HepG2 (cell line): Measurements from ENCODE around the gene UBAC2. TPM values are rescaled to one million over a fixed set of nuclear protein-coding genes. Genes with fewer than 3 reads are reported as not detected.

Source experiments
- ATAC-seq: fragments of 200-7000 bp; cut with Tn5 transposase; 3 replicates; pipeline ENCODE4 v1.9.1; 2020; ENCODE audit warnings: mild to moderate bottlenecking, moderate library complexity
- BruUV-seq: library from RNA; stranded (reverse); fragments of 400-500 nt; replicated peaks from 2 replicates; lab custom pipeline; 2021; lab: Mats Ljungman, UMichigan
- CTCF ChIA-PET: fragments of 300-600 bp; formaldehyde crosslinking; extraction: SDS; loops from one replicate; lab custom pipeline; 2021; ENCODE audit warnings: low total read pairs, inconsistent platforms, low intra/inter-chr PET ratio; lab: Yijun Ruan, JAX
- POLR2A ChIA-PET: fragments of 350-600 bp; sonication (Branson Sonifier 250); formaldehyde crosslinking; loops from one replicate; lab custom pipeline; 2020; ENCODE audit warnings: antibody characterized with exemption, inconsistent platforms; lab: Yijun Ruan, JAX
- DNase-seq: peaks from one replicate; pipeline ENCODE4 v3.0.0-alpha.2; 2015; ENCODE audit warnings: low spot score
- FAIRE-seq: peaks from 3 replicates; lab custom pipeline; 2011; peaks lifted over from hg19 to GRCh38; lab: Jason Lieb, UNC
- H2AFZ ChIP-seq: one replicate; pipeline ENCODE4 v1.6.1; 2011; ENCODE audit warnings: low read length, inconsistent platforms
- H3K27ac ChIP-seq: fragments of 300-600 bp; 3 replicates; pipeline ENCODE4 v1.8.0; 2011; ENCODE audit warnings: mixed run types, mild to moderate bottlenecking, mixed read lengths, low read length, inconsistent platforms; ENCODE audit not compliant: insufficient read depth; ENCODE audit errors: extremely low read length
- H3K27me3 ChIP-seq, 2 experiments: fragments of 200-600 bp in 1 of 2; 2 replicates in 1 of 2; 3 replicates in 1 of 2; pipeline versions ENCODE4 v1.6.0 to v1.8.0; 2011; ENCODE audit warnings: low read length in 2 of 2, mild to moderate bottlenecking in 2 of 2, moderate library complexity in 2 of 2, inconsistent platforms in 1 of 2; ENCODE audit not compliant: insufficient read depth in 2 of 2, control insufficient read depth in 1 of 2
- H3K36me3 ChIP-seq, 2 experiments: fragments of 200-600 bp in 1 of 2; replicated peaks in 1 of 2; 2 replicates in 1 of 2; 3 replicates in 1 of 2; pipeline versions ENCODE4 v1.5.1 to v1.8.0; 2011; ENCODE audit warnings: low read length in 2 of 2, inconsistent platforms in 1 of 2; ENCODE audit not compliant: insufficient read depth in 2 of 2, control insufficient read depth in 1 of 2
- H3K4me1 ChIP-seq: 2 replicates; pipeline ENCODE4 v1.5.1; 2012; ENCODE audit warnings: low read length, inconsistent platforms; ENCODE audit not compliant: insufficient read depth
- H3K4me2 ChIP-seq: 2 replicates; pipeline ENCODE4 v1.6.0; 2011; ENCODE audit warnings: low read depth, low read length, inconsistent platforms
- H3K4me3 ChIP-seq, 3 experiments: fragments of 200-600 bp in 1 of 3; sonication (generic), shearing (Covaris generic) in 1 of 3; replicated peaks in 1 of 3; 2 replicates each; pipeline ENCODE4 v1.5.1; 2011 to 2016; ENCODE audit warnings: low read length in 3 of 3, inconsistent platforms in 2 of 3, low read depth in 2 of 3, mild to moderate bottlenecking in 2 of 3, control low read depth in 1 of 3, mixed read lengths in 1 of 3; ENCODE audit not compliant: insufficient read depth in 1 of 3
- H3K79me2 ChIP-seq: one replicate; pipeline ENCODE4 v1.6.1; 2011; ENCODE audit warnings: low read length, inconsistent platforms; ENCODE audit not compliant: insufficient read depth
- H3K9ac ChIP-seq: 2 replicates; pipeline ENCODE4 v1.6.0; 2011; ENCODE audit warnings: mild to moderate bottlenecking, low read depth, low read length, inconsistent platforms; ENCODE audit not compliant: insufficient read depth
- H3K9me3 ChIP-seq: 2 replicates; pipeline ENCODE4 v1.5.1; 2012; ENCODE audit warnings: mild to moderate bottlenecking, low read length
- H4K20me1 ChIP-seq: 2 replicates; pipeline ENCODE4 v1.6.0; 2011; ENCODE audit warnings: inconsistent platforms, mild to moderate bottlenecking, low read length, moderate library complexity; ENCODE audit not compliant: insufficient read depth
- FOXK1 ChIP-seq: sonication (generic); formaldehyde crosslinking; IDR thresholded peaks from 2 replicates; pipeline ENCODE4 v1.4.0; 2020; ENCODE audit warnings: low read depth, missing genetic modification reagents, borderline replicate concordance
- JUN ChIP-seq: sonication (generic); formaldehyde crosslinking; IDR thresholded peaks from 2 replicates; pipeline ENCODE4 v1.4.0; 2020; ENCODE audit warnings: mild to moderate bottlenecking, missing genetic modification reagents
- LCORL ChIP-seq, 2 experiments: fragments of 450-650 bp in 1 of 2; sonication (generic) in 1 of 2; formaldehyde crosslinking in 1 of 2; IDR thresholded peaks; 2 replicates each; pipeline versions ENCODE4 v1.5.0 to v1.6.1; 2017 to 2020; ENCODE audit warnings: antibody characterized with exemption in 1 of 2, missing genetic modification reagents in 1 of 2
- MATR3 ChIP-seq: sonication (generic); formaldehyde crosslinking; IDR thresholded peaks from 2 replicates; pipeline ENCODE4 v1.4.0; 2020; ENCODE audit warnings: missing genetic modification reagents
- NFRKB ChIP-seq: fragments of 450-650 bp; IDR thresholded peaks from 2 replicates; pipeline ENCODE4 v1.6.1; 2017
- NR2F6 ChIP-seq, 2 experiments: IDR thresholded peaks; 2 replicates each; pipeline ENCODE4 v1.6.1; 2016; ENCODE audit warnings: antibody characterized with exemption in 1 of 2, mild to moderate bottlenecking in 1 of 2
- PRDM4 ChIP-seq: sonication (generic); formaldehyde crosslinking; IDR thresholded peaks from 2 replicates; pipeline ENCODE4 v1.9.0; 2021; ENCODE audit warnings: missing genetic modification reagents, borderline replicate concordance
- SP4 ChIP-seq: sonication (generic); formaldehyde crosslinking; IDR thresholded peaks from 2 replicates; pipeline ENCODE4 v1.8.1; 2023; ENCODE audit warnings: mild to moderate bottlenecking, missing genetic modification reagents
- ZNF878 ChIP-seq: sonication (generic); formaldehyde crosslinking; IDR thresholded peaks from 2 replicates; pipeline ENCODE4 v1.8.1; 2023; ENCODE audit warnings: mild to moderate bottlenecking, missing genetic modification reagents, moderate library complexity
- WGBS: methylation state at CpG from one replicate; pipeline ENCODE4 v1.1.6; 2017; ENCODE audit warnings: low lambda C conversion rate; 5-methylcytosine and 5-hydroxymethylcytosine counted together
- in situ Hi-C: cut with HindIII; loops from 2 replicates; pipeline ENCODE4 v1.10.0; 2017; ENCODE audit warnings: low pct_unique_long_range_greater_than_20kb; ENCODE audit not compliant: extremely low pct_ligation_motif_present
- intact Hi-C: fragments of 100-400 bp; cut with micrococcal nuclease; formaldehyde crosslinking; loops from one replicate; pipeline ENCODE4 v1.10.0; 2022; ENCODE audit not compliant: unreplicated experiment
- polyA plus RNA-seq, 8 experiments: library from polyadenylated mRNA; depleted of rRNA in 3 of 8; stranded (reverse) in 7 of 8; unstranded in 1 of 8; fragments of >200 nt; fragmentation: Illumina TruSeq in 4 of 8; extraction: Trizol in 4 of 8; gene quantifications; 2 replicates each; pipeline versions ENCODE4 v1.2.1 to v1.2.3, GENCODE V29; 2011 to 2016; ENCODE audit warnings: low read depth in 4 of 8, missing spikeins in 1 of 8, mixed read lengths in 1 of 8; ENCODE audit not compliant: insufficient read depth in 1 of 8
- total RNA-seq, 5 experiments: library from RNA; depleted of rRNA; stranded (reverse); fragments of >200 nt; fragmentation: Illumina TruSeq; extraction: Trizol; gene quantifications; 2 replicates each; pipeline ENCODE4 v1.2.3, GENCODE V29; 2016; ENCODE audit warnings: low read depth in 1 of 5

UBAC2 gene
- total and polyA plus RNA-seq, 2 of the 13 experiments (the other 11 are each of a cell fraction or from before 2014, with no cell fraction given): 61.3 to 80.8 TPM

DNA sequence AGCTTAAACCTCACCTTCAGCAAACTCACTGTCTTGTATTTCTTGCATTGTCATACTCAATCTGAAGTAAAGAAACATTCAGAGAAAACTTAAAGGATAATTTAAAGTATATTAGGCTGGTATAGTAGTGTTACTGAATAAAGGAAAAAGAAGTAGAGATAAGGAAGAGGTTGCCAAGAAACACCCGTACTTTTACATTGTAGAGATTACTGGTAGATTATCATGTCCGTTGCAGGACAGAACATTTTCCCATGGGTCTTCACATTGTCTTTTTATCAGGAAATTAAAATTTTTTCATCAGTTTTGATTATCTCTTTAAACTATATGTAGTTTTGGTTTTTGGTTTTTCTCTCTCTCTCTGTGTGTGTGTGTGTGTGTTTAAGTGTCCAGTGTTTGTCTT is 126.5 kb downstream of the UBAC2 start:
- Histone ChIP-seq H2AFZ (no peak overlapping the region), H3K4me3 (no peak overlapping the region), H3K36me3 (peaks cover 0 to 10% of the 10 kb centered on the region in 2 experiments; a peak in 4 of 5 replicates), H3K79me2 (no peaks in the 10 kb centered on the region), H3K27ac (no peak overlapping the region)
- CTCF ChIA-PET: no interaction called here
- intact Hi-C loops: no loop called here
- no peak for DNase-seq
- TF ChIP-seq JUN (CRISPR knock-in tag): no peak
- no peak for TF ChIP-seq PRDM4 (CRISPR knock-in tag)
- no peak for TF ChIP-seq ZNF878
- TF ChIP-seq NR2F6 (IDR thresholded peaks at IDR 0.05): no peak
- no peak for TF ChIP-seq NR2F6 (CRISPR knock-in tag; IDR thresholded peaks at IDR 0.05)
- no peak for TF ChIP-seq FOXK1 (CRISPR knock-in tag)
- no peak for TF ChIP-seq MATR3
- no peak for TF ChIP-seq SP4 (CRISPR knock-in tag)
- TF ChIP-seq LCORL (IDR thresholded peaks at IDR 0.05): no peak
- TF ChIP-seq LCORL (CRISPR knock-in tag; IDR thresholded peaks at IDR 0.05): no peak
- no peak for TF ChIP-seq NFRKB
- TF ChIP-seq, all 625 proteins: peak for 0
- no peak overlapping the region for H3K9ac ChIP-seq
- BruUV-seq: no TSS peak
- FAIRE-seq (no peak), ATAC-seq (no peak)
- H4K20me1 ChIP-seq: no peaks in the 10 kb centered on the region
- POLR2A ChIA-PET: no interaction called here
- in situ Hi-C loops: no loop called here
- no peaks in the 10 kb centered on the region for H3K9me3 ChIP-seq
- no peaks in the 10 kb centered on the region for H3K27me3 ChIP-seq
- H3K4me1 ChIP-seq: peaks cover 7% of the 10 kb centered on the region
- H3K4me2 ChIP-seq: no peak overlapping the region
- 99% methylated on average over 2 of the region's 2 CpGs for WGBS
